H1 (cell line): ENCODE results near the gene GYPE. TPM values are rescaled to one million over a fixed set of nuclear protein-coding genes. Genes with fewer than 3 reads are reported as not detected.
"Not testable (repeated sequence)": the region's sequence is repeated elsewhere in the genome, so short reads cannot be mapped to it uniquely, and the experiment has no call there.

Experiments used
- CTCF ChIA-PET: fragments of 300-600 bp; sonication (Branson Sonifier 250); formaldehyde crosslinking; loops from one replicate; lab custom pipeline; 2021; ENCODE audit not compliant: partially characterized antibody; lab: Charles Lee
- POLR2A ChIA-PET: fragments of 300-600 bp; sonication (Branson Sonifier 250); formaldehyde crosslinking; loops from one replicate; lab custom pipeline; 2021; ENCODE audit warnings: inconsistent platforms; ENCODE audit not compliant: partially characterized antibody; lab: Charles Lee
- DNase-seq, 2 experiments: peaks; one replicate each; pipeline versions ENCODE4 v3.0.0 to v3.0.0-alpha.2; 2010 to 2022; ENCODE audit warnings: low spot score in 2 of 2, low read depth in 1 of 2, mixed read lengths in 1 of 2
- FAIRE-seq: peaks from 2 replicates; lab custom pipeline; 2011; peaks lifted over from hg19 to GRCh38; lab: Jason Lieb, UNC
- H2AFZ ChIP-seq: 2 replicates; pipeline ENCODE4 v1.8.1; 2012; ENCODE audit warnings: low read length, inconsistent platforms
- H2AK5ac ChIP-seq: 2 replicates; pipeline ENCODE4 v1.6.1; 2013; ENCODE audit warnings: low read depth, low read length
- H2BK120ac ChIP-seq: replicated peaks from 2 replicates; pipeline ENCODE3; 2013; ENCODE audit warnings: low read depth, low read length, inconsistent platforms
- H2BK12ac ChIP-seq: 2 replicates; pipeline ENCODE4 v1.6.1; 2013; ENCODE audit warnings: low read depth, low read length
- H2BK15ac ChIP-seq: 2 replicates; pipeline ENCODE4 v1.6.1; 2013; ENCODE audit warnings: low read length
- H2BK20ac ChIP-seq: 2 replicates; pipeline ENCODE4 v1.6.1; 2013; ENCODE audit warnings: low read length
- H2BK5ac ChIP-seq: 2 replicates; pipeline ENCODE4 v1.6.1; 2013; ENCODE audit warnings: low read depth, low read length
- H3K14ac ChIP-seq: 2 replicates; pipeline ENCODE4 v1.6.1; 2013; ENCODE audit warnings: inconsistent platforms; ENCODE audit not compliant: insufficient read length
- H3K18ac ChIP-seq: 2 replicates; pipeline ENCODE4 v1.6.1; 2013; ENCODE audit warnings: low read length; ENCODE audit errors: extremely low read depth
- H3K23ac ChIP-seq: 2 replicates; pipeline ENCODE4 v1.6.1; 2013; ENCODE audit warnings: inconsistent platforms; ENCODE audit not compliant: insufficient read length
- H3K23me2 ChIP-seq: 2 replicates; pipeline ENCODE4 v1.6.1; 2013; ENCODE audit warnings: low read depth, low read length
- H3K27ac ChIP-seq: 2 replicates; pipeline ENCODE4 v1.6.1; 2011; ENCODE audit warnings: low read depth, low read length, inconsistent platforms
- H3K27me3 ChIP-seq, 4 experiments: replicated peaks in 1 of 4; 1 replicate in 1 of 4; 2 replicates in 3 of 4; pipeline versions ENCODE4 v1.6.1 to v1.8.1; 2011 to 2013; ENCODE audit warnings: low read length in 3 of 4, mild to moderate bottlenecking in 3 of 4, inconsistent platforms in 2 of 4, mixed read lengths in 2 of 4, moderate library complexity in 1 of 4; ENCODE audit not compliant: control insufficient read depth in 3 of 4, insufficient read depth in 3 of 4; ENCODE audit errors: extremely low read depth in 1 of 4
- H3K36me3 ChIP-seq, 4 experiments: 2 replicates each; pipeline versions ENCODE4 v1.6.1 to v1.8.1; 2011 to 2013; ENCODE audit warnings: mild to moderate bottlenecking in 4 of 4, low read length in 3 of 4, moderate library complexity in 2 of 4, control low read depth in 1 of 4, inconsistent platforms in 1 of 4; ENCODE audit not compliant: insufficient read depth in 4 of 4, control insufficient read depth in 2 of 4
- H3K4ac ChIP-seq: replicated peaks from 2 replicates; pipeline ENCODE3; 2013; ENCODE audit warnings: low read length, low read depth, mixed read lengths, inconsistent platforms; ENCODE audit not compliant: insufficient read length
- H3K4me1 ChIP-seq, 4 experiments: replicated peaks in 1 of 4; 1 replicate in 1 of 4; 2 replicates in 3 of 4; pipeline versions ENCODE4 v1.6.1 to v1.8.1; 2011 to 2013; ENCODE audit warnings: low read length in 3 of 4, inconsistent platforms in 2 of 4, mixed read lengths in 1 of 4; ENCODE audit not compliant: insufficient read depth in 4 of 4, control insufficient read depth in 3 of 4
- H3K4me2 ChIP-seq, 2 experiments: 2 replicates each; pipeline versions ENCODE4 v1.6.1 to v1.8.1; 2011 to 2013; ENCODE audit warnings: low read depth in 2 of 2, low read length in 2 of 2, control low read depth in 1 of 2, inconsistent platforms in 1 of 2, mild to moderate bottlenecking in 1 of 2; ENCODE audit not compliant: insufficient read depth in 1 of 2
- H3K4me3 ChIP-seq, 4 experiments: fragments of 200-600, 300-600 bp in 1 of 4; sonication (generic), shearing (Covaris generic), sonication (Bioruptor Twin) in 1 of 4; 2 replicates each; pipeline versions ENCODE4 v1.5.1 to v1.8.1; 2011 to 2016; ENCODE audit warnings: low read length in 4 of 4, low read depth in 3 of 4, control low read depth in 2 of 4, inconsistent platforms in 2 of 4, mild to moderate bottlenecking in 2 of 4, mixed read lengths in 1 of 4, moderate library complexity in 1 of 4; ENCODE audit not compliant: insufficient read depth in 2 of 4; ENCODE audit errors: extremely low read depth in 1 of 4
- H3K56ac ChIP-seq: replicated peaks from 2 replicates; pipeline ENCODE3; 2013; ENCODE audit warnings: low read depth, mild to moderate bottlenecking, mixed read lengths, low read length, inconsistent platforms; ENCODE audit not compliant: insufficient read length
- H3K79me1 ChIP-seq: 2 replicates; pipeline ENCODE4 v1.6.1; 2013; ENCODE audit warnings: low read depth, low read length, control low read depth
- H3K79me2 ChIP-seq, 2 experiments: 2 replicates each; pipeline versions ENCODE4 v1.6.1 to v1.8.1; 2012 to 2013; ENCODE audit warnings: low read length in 2 of 2, mild to moderate bottlenecking in 2 of 2, inconsistent platforms in 1 of 2; ENCODE audit not compliant: insufficient read depth in 2 of 2, control insufficient read depth in 1 of 2
- H3K9ac ChIP-seq, 4 experiments: replicated peaks in 1 of 4; 1 replicate in 1 of 4; 2 replicates in 3 of 4; pipeline versions ENCODE4 v1.6.1 to v1.8.1; 2011 to 2013; ENCODE audit warnings: low read depth in 3 of 4, low read length in 3 of 4, control low read depth in 2 of 4, mild to moderate bottlenecking in 2 of 4, moderate library complexity in 2 of 4, inconsistent platforms in 1 of 4; ENCODE audit errors: extremely low read depth in 1 of 4
- H3K9me3 ChIP-seq, 2 experiments: 2 replicates each; pipeline versions ENCODE4 v1.6.1 to v1.8.1; 2012 to 2013; ENCODE audit warnings: mild to moderate bottlenecking in 2 of 2, moderate library complexity in 2 of 2, control low read depth in 1 of 2, inconsistent platforms in 1 of 2, low read depth in 1 of 2, low read length in 1 of 2, mixed read lengths in 1 of 2; ENCODE audit not compliant: insufficient read depth in 2 of 2
- H4K20me1 ChIP-seq, 2 experiments: replicated peaks in 1 of 2; 2 replicates each; pipeline versions ENCODE3 to v1.8.1; 2011 to 2013; ENCODE audit warnings: inconsistent platforms in 2 of 2, low read length in 2 of 2, mild to moderate bottlenecking in 1 of 2; ENCODE audit not compliant: insufficient read depth in 2 of 2, control insufficient read depth in 1 of 2
- H4K5ac ChIP-seq: 2 replicates; pipeline ENCODE4 v1.6.1; 2013; ENCODE audit warnings: low read length, low read depth, mixed read lengths, inconsistent platforms; ENCODE audit not compliant: insufficient read length
- H4K8ac ChIP-seq: 2 replicates; pipeline ENCODE4 v1.8.0; 2013; ENCODE audit warnings: mild to moderate bottlenecking, moderate library complexity, low read length, inconsistent platforms; ENCODE audit not compliant: insufficient read depth; ENCODE audit errors: extremely low read depth
- H4K91ac ChIP-seq: replicated peaks from 2 replicates; pipeline ENCODE3; 2013; ENCODE audit warnings: low read length, mixed read lengths, inconsistent platforms; ENCODE audit not compliant: insufficient read length
- WGBS, 2 experiments: shearing (Covaris generic) in 1 of 2; methylation state at CpG; one replicate each; pipeline versions ENCODE4 v1.1.6 to v1.1.7; 2013 to 2015; ENCODE audit warnings: low lambda C conversion rate in 2 of 2, mixed read lengths in 2 of 2, inconsistent platforms in 1 of 2, low coverage in 1 of 2, missing lambda C conversion rate in 1 of 2; ENCODE audit not compliant: insufficient replicate concordance in 2 of 2, insufficient coverage in 1 of 2, insufficient read length in 1 of 2; ENCODE audit errors: extremely low coverage in 1 of 2, missing lambda C conversion rate in 1 of 2; 5-methylcytosine and 5-hydroxymethylcytosine counted together
- polyA plus RNA-seq, 7 experiments: library from polyadenylated mRNA; depleted of rRNA in 3 of 7; stranded (reverse) in 5 of 7; unstranded in 2 of 7; fragments of >200 nt in 5 of 7; fragments of 200-250 nt in 2 of 7; gene quantifications; 1 replicate in 5 of 7; 2 replicates in 1 of 7; 4 replicates in 1 of 7; pipeline versions ENCODE4 v1.2.1 to v1.2.3, GENCODE V29; 2011 to 2013; ENCODE audit warnings: missing spikeins in 2 of 7, mixed read lengths in 2 of 7
- total RNA-seq: library from RNA; stranded (reverse); fragmentation: NEBNext Ultra II Directional; extraction: Animal tissue kit (Norgen Biotek cat#: 25700); gene quantifications from 2 replicates; pipeline ENCODE4 v1.2.1, GENCODE V29; 2021

Gene GYPE
- total and polyA plus RNA-seq, 2 of the 8 experiments (the other 6 are each of a cell fraction or from before 2014, with no cell fraction given): not detected

DNA sequence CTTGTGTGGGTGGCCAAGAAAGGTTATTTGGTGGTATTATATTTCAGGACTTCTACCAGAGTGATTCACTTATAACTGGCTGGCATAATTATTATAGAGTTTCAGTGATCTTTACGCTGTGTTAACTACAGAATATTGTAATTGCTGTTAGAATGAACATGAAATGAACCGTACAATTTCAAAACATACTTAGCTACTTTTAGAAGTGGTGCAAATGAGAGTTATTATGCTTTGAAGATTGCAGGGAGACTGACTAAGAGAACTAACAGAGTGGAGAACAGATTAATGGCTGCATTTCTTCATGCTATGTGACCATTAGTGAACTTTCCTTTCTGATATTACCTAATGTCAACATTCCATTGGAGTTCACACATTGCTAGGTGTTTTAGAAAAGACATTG lies 71.7 kb downstream of the GYPE start:
- H3K27me3 ChIP-seq, H3K4me2 ChIP-seq, H3K79me2 ChIP-seq, H4K8ac ChIP-seq, H3K23ac ChIP-seq, H2BK120ac ChIP-seq, CTCF ChIA-PET, H3K4me1 ChIP-seq, H3K79me1 ChIP-seq, H2BK12ac ChIP-seq, H3K36me3 ChIP-seq, H2BK20ac ChIP-seq, FAIRE-seq, H4K91ac ChIP-seq, H3K23me2 ChIP-seq, H2AK5ac ChIP-seq, H3K9ac ChIP-seq, H3K27ac ChIP-seq, H2BK15ac ChIP-seq, H3K4ac ChIP-seq, H3K14ac ChIP-seq, H4K20me1 ChIP-seq, H3K4me3 ChIP-seq, H3K18ac ChIP-seq, H4K5ac ChIP-seq, H3K56ac ChIP-seq, DNase-seq, POLR2A ChIA-PET, H2BK5ac ChIP-seq, H2AFZ ChIP-seq: not testable (repeated sequence)
- peaks cover 5 to 12% of the 10 kb centered on the region in 2 experiments; a peak in 2 of 4 replicates for H3K9me3 ChIP-seq
- WGBS, 2 experiments: 98% methylated on average over 2 of the region's 2 CpGs; no CpG with 5 or more reads in 1 of the 2 experiments

GRCh38 chr4:143830576-143830975 lies 74.8 kb downstream of the GYPE start:
- H3K14ac ChIP-seq, H3K27ac ChIP-seq, H4K8ac ChIP-seq, H3K79me2 ChIP-seq, H3K27me3 ChIP-seq, H3K79me1 ChIP-seq, H2BK5ac ChIP-seq, H4K5ac ChIP-seq, H3K23ac ChIP-seq, H3K4me3 ChIP-seq, DNase-seq, H3K4me2 ChIP-seq, POLR2A ChIA-PET, H2BK15ac ChIP-seq, H3K4ac ChIP-seq, H4K20me1 ChIP-seq, H3K23me2 ChIP-seq, FAIRE-seq, H3K9ac ChIP-seq, H2BK20ac ChIP-seq, H3K36me3 ChIP-seq, H2BK120ac ChIP-seq, H4K91ac ChIP-seq, CTCF ChIA-PET, H3K18ac ChIP-seq, H3K4me1 ChIP-seq, H2AK5ac ChIP-seq, H2AFZ ChIP-seq, H3K56ac ChIP-seq, H2BK12ac ChIP-seq: not testable (repeated sequence)
- peaks cover 5 to 12% of the 10 kb centered on the region in 2 experiments; a peak in 2 of 4 replicates for H3K9me3 ChIP-seq
